ENCODE data around the gene MLLT3.

MLLT3 gene

DNA sequence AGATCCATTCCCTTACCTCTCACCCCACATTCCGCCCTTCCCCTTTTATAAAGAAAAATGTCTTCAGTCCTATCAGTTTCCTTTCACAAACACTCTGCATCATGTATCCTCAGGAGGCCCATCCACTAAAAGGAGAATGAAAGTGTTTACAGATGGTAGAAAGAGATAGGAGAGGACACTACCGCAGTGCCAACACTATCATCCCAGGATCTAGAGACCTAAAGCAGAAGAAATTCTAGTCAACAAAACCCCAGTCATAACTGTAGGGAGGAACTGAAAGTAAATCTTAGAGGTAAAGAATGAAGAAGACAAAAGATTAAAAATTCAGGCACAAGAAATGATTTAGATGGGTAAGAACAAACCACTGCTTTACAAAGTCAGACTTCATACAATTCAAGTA, 114.1 kb downstream of the MLLT3 start:
- no peak for DNase-seq

- no peak for DNase-seq
These were observed 114.9 kb downstream of the MLLT3 start for GRCh38 chr9:20507431-20507830.

DNA sequence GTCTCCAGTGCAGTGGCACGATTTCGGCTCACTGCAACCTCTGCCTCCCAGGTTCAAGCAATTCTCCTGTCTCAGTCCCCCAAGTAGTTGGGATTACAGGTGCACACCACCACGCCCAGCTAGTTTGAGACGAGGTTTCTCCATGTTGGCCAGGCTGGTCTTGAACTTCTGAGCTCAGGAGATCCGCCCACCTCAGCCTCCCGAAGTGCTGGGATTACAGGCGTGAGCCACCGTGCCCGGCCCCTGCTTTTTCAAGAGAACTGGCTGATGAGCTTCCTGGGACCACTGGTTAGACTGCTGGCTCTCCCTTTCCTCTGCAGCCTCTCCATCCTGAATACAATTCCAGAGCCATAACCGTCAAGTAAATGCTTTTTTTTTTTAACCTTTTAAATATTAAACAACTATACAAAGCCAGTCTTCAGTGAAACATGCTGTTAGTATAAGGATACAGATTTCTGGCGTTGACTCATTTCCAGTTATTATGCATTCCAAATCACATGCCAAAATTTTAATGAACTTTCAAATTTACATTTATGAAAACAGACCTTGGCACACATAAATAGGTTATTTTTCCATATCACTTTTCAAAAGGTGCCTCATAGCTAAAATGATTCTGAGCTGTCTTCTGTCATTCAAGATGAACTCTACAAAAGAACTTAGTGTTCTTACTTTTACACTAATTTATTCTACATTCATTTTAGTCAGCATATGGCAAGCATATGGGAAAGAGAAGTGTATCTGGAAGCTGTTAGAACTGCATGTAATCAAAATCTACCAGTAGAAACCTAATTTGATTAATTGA, 116.0 kb downstream of the MLLT3 start:
- DNase-seq = no peak

DNA sequence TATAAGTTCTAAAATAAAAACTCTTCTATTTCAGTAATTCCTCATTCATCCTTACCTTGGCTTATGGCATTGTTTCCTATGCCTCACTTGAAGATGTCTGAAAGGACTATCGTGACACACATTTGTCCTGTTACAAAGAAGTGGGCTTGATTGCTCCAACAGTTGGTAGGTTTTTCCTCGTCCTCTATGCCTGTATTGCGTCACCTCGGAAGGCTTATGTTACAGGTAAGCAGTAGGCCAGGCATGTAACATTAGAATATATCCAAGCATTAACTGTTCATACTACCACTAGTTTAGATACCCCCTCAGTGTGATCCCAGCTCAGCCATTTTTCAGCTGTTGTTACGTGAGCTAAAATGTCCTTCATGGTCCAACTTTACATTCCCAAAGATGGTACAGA, 116.7 kb downstream of the MLLT3 start:
- no peak for DNase-seq

DNA sequence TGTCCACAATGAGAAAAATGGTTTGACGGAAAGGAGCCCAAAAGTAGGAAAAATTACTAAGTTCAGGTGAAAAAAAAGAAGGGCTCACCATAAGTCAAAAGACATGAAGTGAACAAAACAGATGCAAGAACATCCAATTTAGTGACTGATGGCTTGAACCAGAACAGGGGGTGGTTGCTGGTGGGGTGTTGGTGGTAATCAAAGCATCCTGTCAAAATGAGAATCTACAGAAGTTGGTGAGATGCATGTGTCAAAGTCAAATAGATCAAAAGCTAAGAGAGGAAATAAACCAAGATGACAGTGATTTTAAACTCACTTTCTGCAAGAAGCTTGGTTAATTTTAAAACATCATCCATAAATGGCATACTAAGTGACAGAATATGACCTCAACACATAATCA, 117.4 kb downstream of the MLLT3 start:
- DNase-seq = no peak

- DNase-seq = no peak
These were observed 122.2 kb downstream of the MLLT3 start for GRCh38 chr9:20500101-20500500.

GRCh38 chr9:20499013-20499412, 123.3 kb downstream of the MLLT3 start:
- DNase-seq = no peak

DNA sequence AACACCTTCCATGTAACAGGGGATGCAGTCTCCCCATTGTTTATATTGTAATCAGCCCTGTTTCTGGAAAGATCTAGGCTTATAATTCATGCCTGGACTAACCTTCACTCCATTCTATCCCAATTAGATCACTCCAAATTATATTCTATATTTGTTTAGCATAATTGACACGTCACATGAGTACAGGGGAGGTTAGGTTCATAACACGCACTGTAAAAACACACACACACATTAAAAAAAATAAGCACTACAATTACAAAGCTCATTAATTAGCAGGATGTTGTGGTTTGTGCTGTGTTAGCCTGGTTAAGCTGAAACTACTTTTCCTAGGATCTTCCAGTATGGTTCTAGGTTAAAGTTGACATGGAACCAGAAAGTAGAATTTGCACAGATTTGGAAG, 126.0 kb downstream of the MLLT3 start:
- DNase-seq = no peak

DNA sequence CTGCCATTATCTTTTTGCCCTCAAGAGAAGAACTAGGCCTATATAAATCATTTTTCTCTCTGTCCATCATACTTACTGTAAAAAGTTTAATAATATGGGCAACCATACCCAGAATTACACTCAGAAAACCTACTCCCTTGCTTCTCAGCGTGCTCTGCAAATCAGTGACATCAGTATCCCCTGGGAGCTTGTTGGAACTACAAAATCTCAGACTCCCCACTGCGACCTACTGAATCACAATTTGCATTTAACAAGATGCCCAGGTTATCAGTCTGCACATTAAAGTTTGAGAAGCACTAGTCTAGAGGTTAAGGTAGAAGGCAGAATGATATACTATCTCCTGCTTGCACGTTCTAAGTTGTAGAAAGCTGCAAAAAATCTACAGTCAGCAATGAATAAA, 127.2 kb downstream of the MLLT3 start:
- DNase-seq = no peak

GRCh38 chr9:20494035-20494434, 128.3 kb downstream of the MLLT3 start:
- DNase-seq = no peak

DNA sequence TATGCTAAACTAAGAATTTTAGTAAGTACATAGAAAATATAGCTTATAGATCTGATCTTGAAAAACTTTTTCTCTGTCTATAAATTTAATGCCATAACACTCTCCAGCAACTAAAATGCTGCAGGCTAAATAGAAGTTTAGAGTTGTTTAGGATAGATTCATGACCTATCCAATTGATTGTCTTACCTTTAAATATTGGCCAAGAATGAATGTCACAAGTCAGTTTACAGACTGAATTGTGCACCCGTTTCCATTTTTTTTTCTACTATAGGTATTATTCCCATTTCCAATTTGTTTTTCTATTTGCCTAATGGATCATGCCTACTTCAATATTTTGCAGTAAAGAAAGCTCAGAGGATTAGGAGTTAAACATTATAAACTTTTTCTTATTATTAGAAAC, 129.5 kb downstream of the MLLT3 start:
- DNase-seq = no peak

DNA sequence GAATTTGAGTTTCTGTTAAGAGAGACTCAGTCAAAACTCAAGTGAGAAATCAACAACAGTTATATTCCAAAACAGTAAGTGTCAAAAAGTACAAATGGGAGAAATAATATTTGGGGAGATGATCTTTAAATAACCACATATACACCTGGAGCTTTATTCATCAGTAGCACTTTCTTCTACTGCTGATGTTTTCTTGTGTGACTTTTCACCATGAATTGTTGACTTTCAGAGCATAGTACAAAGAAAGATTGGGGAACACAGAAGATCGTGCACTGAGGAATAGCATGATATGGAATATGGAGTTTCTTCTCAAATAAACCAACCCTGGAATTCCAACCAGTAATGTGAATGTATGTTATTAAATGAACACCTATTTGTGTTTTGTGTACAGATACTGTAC, 130.7 kb downstream of the MLLT3 start:
- DNase-seq = no peak

DNA sequence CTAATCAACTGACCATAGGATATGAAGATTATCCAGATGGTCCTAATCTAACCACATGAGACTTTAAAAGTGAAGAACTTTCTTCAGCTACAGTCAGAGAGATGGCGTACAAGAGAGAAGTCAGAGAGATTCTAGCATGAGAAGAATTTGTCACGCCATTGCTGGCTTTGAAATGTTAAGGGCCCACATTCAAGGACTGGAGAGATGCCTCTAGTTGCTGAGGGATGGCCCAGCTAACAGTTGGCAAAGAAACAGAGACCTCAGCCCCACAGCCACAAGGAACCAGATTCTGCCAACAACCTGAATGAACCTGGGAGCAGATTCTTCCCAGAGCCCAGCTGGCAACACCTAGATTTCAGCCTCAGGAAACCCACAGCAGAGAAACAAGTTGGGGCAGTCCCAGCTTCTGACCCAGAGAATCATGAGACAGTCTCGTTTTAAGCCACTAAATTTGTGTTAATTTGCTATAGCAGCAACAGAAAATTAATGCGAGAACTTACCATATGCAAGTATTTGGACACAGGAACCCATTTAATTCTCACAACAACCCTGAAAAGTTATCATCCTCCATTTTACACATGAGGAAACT, 132.0 kb downstream of the MLLT3 start:
- no peak for DNase-seq

DNA sequence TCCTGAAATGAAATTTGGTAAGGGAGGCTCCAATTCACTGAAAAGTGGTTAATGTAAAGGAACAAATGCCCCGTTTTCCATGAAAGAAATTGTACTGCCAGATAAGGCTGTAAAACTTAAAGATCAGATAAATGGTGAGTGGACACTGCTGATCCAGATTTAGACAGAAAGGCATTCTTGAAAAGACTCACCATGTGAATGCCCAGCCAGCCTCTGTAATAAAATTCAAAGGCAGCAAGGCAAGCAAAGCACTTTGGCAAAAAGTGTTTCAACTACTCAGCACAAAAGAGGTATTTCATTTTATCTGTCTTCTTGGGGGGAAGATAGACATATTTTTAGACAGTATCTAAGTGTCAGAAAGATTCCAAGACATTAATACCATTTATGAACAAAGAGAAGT, 133.6 kb downstream of the MLLT3 start:
- no peak for DNase-seq

- no peak for DNase-seq
These were observed 135.7 kb downstream of the MLLT3 start for GRCh38 chr9:20486552-20486951.

GRCh38 chr9:20481437-20481836, 140.9 kb downstream of the MLLT3 start:
- no peak for DNase-seq

GRCh38 chr9:20480249-20480648, 142.1 kb downstream of the MLLT3 start:
- no peak for DNase-seq

GRCh38 chr9:20479419-20480155, 142.7 kb downstream of the MLLT3 start:
- no peak for DNase-seq

DNA sequence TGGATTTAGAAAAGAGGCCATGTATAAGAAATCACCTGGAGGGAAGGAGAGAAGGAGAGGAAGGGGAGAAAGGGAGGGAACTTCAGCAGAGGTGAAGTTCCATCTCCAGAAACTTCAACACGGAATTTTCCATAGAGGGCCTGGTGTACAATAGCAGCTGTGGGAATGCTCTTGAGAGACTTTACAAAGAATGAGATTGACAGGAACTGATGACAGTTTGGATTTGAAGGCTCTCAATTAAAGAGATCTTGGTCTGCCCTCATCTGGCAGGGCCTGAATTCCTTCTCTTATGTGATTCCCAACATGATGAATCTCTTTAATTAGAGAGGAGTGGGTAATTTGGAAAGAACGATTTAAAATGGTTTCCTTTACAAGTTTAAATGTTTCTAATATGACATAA, 143.5 kb downstream of the MLLT3 start:
- no peak for DNase-seq

DNA sequence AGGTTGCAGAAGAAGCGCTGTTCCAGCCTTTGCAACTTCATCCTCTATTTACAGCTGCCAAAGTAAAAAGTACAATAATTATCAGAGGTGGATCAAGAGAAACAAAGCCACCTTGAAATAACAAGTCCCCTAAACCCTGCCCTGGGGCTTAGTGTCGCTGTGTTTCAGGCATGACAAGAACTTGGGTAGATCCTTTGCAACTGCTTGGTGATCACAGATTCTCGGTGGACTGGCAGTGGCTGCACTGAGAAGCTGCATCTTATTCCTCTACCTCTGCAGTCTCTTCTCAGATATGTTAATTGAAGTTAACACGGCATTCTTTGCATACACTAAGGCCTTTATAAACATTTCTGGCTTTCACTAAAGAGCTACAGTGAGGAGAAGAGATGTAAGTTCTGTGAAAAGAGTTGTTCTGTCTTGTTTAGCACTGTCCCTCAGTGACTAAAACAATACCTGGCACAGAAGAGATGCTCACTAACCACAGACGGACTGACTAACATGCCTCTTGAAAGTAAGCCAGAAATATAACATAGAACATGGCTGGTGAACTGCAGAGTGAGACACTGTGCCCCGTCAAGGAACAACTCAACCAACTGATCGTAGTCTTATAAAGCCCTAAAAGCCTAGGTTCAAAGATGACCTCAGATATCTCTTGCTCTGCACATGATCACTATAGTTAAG, 144.2 kb downstream of the MLLT3 start:
- no peak for DNase-seq

DNA sequence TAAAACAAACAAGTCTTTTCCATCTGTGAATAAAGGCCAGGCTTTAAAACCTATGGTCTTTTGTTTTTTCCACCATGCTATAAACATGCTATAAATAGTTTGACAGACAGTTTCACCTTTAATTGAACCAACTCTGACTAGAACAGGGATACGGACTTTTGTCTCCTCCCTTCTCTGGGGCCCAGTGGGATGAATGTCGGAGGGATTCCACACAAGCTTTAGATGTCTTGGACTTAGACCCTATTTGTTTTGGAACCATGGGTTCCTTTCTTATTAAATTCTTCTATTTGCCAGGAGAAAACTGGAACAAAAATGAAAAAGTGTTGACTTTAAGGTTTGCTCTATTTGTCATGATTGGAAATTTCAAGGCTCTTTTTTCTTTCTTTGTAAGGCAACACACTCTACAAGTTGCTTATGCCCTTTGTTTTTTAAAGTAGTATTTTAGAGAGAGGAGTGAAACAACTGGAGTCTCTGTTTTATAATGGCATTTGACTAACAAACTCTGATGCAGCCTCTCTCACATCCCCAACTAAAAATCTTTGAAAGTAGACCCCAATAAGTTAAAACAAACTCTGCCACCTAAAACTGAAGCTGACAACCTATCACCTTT, 145.3 kb downstream of the MLLT3 start:
- DNase-seq = no peak

- DNase-seq = no peak
These were observed 147.8 kb downstream of the MLLT3 start for GRCh38 chr9:20474496-20474895.

DNA sequence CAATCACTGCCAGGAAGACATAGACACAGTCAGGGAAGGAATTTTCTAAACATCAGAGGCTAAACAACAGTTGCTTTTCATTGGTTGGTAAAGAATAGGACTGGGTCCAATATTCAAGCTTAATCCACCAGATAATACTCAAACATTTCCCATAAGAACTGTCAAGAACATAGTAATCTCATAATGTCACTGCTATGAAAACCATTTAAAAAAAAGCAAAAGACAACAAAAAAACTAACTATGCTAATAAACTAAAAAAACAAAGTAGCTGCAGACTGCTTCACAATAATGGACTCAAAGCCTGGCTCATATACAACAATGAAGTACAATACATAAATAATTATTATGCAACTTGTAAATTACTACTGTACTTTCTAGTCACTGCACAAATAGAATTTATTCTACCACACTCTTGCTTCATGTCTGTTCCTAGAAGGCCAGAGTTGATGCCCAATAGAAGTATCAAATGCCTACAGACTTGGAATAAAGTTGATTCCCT, 148.7 kb downstream of the MLLT3 start:
- no peak for DNase-seq
